Keratinocyte (primary cell): Measurements from ENCODE around the gene MAP4.

Experiments used
- CTCF ChIP-seq, 3 experiments: IDR thresholded peaks in 1 of 3; conservative IDR thresholded peaks in 1 of 3; optimal IDR thresholded peaks in 1 of 3; 2 replicates in 2 of 3; 3 replicates in 1 of 3; pipeline versions ENCODE3 to v1.5.1; 2011; ENCODE audit warnings: low read length in 3 of 3, mild to moderate bottlenecking in 3 of 3, moderate library complexity in 2 of 3, control low read depth in 1 of 3, inconsistent platforms in 1 of 3; ENCODE audit not compliant: insufficient read depth in 2 of 3; ENCODE audit errors: extremely low read depth in 1 of 3
- EZH2 ChIP-seq: IDR thresholded peaks from one replicate; pipeline ENCODE4 v1.6.1; 2012; ENCODE audit warnings: inconsistent platforms, mild to moderate bottlenecking, low read length, moderate library complexity

- TF ChIP-seq CTCF (optimal IDR thresholded peaks at IDR 0.05 in 1 of 3, IDR thresholded peaks at IDR 0.05 in 1 of 3, conservative IDR thresholded peaks at IDR 0.05 in 1 of 3; ENCODE audit: extremely low read depth in 1 of 3, insufficient read depth in 2 of 3, low read length in 3 of 3) = no peak
- TF ChIP-seq EZH2 = no peak
Observed at GRCh38 chr3:47961815-47962606, 54.2 kb downstream of the MAP4 start.
